ENCODE data around the gene MAP7D2. TPM values are rescaled to one million over a fixed set of nuclear protein-coding genes. Genes with fewer than 3 reads are reported as not detected.

MAP7D2 gene
- total RNA-seq, 1 experiment from 2014 or later = 7.6 TPM

DNA sequence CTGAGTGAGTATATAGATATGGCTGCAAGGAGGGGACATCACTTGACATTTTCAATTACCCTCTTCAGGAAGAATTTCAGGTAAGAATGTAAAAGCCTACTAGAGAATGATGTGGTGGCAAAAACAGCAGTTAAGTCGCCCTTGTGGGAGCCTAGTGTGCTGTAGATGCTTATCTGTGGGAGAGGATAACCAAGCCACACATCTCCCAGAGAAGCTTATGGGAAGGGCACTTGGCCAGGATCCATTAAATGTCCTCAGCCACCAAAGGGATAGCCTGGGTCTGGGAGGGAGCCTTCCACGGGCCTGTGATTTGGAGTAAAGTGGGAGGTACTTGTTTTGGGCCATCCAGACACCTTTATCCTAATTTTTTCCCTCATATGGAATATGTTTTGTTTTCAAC is 84.5 kb downstream of the MAP7D2 start:
- Histone ChIP-seq H3K27me3 (ENCODE audit: control insufficient read depth, insufficient read depth, low read length) (no peaks in the 10 kb centered on the region), H3K4me3 (ENCODE audit: low read depth in 2 of 2, low read length in 2 of 2) (no peak overlapping the region), H3K36me3 (ENCODE audit: control insufficient read depth, insufficient read depth, low read length) (no peaks in the 10 kb centered on the region), H3K27ac (ENCODE audit: low read length) (no peak overlapping the region), H3K4me1 (ENCODE audit: control insufficient read depth, insufficient read depth, low read length) (no peaks in the 10 kb centered on the region), H3K9me3 (ENCODE audit: control insufficient read depth, insufficient read depth, low read depth, low read length) (no peaks in the 10 kb centered on the region)
- intact Hi-C loops (cut with micrococcal nuclease; ENCODE audit: unreplicated experiment) = no loop called here
- BruUV-seq (replicated peaks) = no TSS peak
- in situ Hi-C loops (cut with HindIII; ENCODE audit: low pct_unique_long_range_greater_than_20kb, low sequenced_read_pairs) = no loop called here
- ChIA-PET CTCF (no interaction called here), POLR2A (no interaction called here)
- no peak for TF ChIP-seq REST (IDR thresholded peaks at IDR 0.05; ENCODE audit: insufficient read depth in 1 of 2, low read depth in 2 of 2, low read length in 1 of 2)
- no peak for TF ChIP-seq POLR2AphosphoS5 (IDR thresholded peaks at IDR 0.05; ENCODE audit: low read depth, low read length)
- TF ChIP-seq, protein P1, sequence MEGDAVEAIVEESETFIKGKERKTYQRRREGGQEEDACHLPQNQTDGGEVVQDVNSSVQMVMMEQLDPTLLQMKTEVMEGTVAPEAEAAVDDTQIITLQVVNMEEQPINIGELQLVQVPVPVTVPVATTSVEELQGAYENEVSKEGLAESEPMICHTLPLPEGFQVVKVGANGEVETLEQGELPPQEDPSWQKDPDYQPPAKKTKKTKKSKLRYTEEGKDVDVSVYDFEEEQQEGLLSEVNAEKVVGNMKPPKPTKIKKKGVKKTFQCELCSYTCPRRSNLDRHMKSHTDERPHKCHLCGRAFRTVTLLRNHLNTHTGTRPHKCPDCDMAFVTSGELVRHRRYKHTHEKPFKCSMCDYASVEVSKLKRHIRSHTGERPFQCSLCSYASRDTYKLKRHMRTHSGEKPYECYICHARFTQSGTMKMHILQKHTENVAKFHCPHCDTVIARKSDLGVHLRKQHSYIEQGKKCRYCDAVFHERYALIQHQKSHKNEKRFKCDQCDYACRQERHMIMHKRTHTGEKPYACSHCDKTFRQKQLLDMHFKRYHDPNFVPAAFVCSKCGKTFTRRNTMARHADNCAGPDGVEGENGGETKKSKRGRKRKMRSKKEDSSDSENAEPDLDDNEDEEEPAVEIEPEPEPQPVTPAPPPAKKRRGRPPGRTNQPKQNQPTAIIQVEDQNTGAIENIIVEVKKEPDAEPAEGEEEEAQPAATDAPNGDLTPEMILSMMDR (IDR thresholded peaks at IDR 0.05) = no peak
- no peak for TF ChIP-seq TCF7L2 (IDR thresholded peaks at IDR 0.05; ENCODE audit: low read depth, low read length)
- TF ChIP-seq SIN3A (IDR thresholded peaks at IDR 0.05; ENCODE audit: borderline replicate concordance, insufficient read depth, low read depth, low read length) = no peak
- no peak for DNase-seq (ENCODE audit: low read depth, low spot score)
- no peak for ATAC-seq

DNA sequence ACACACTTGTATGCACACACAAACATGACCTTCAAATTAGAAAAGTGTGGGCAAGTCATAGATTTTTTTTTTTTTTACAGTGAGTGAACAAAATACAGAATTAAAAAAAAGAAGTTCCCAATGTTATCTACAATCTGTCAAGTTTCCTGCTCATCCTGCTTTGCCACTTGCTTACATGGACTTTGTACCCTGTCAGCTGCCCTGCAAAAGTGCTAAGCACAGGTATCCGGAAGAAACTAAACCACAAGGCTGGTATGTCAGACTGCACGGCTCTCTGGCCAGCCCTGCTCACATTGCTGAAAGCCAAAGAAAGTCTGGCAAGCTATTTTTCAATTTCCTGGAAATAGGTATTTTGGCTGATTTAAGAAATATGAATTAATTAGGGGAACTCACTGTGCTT is 87.0 kb downstream of the MAP7D2 start:
- DNase-seq (ENCODE audit: low read depth, low spot score) = no peak
- POLR2A ChIA-PET = no interaction called here

More for the DNA sequence above, 87.0 kb downstream of the MAP7D2 start:
- H3K27ac ChIP-seq (ENCODE audit: low read length) = no peak overlapping the region
- intact Hi-C loops (cut with micrococcal nuclease; ENCODE audit: unreplicated experiment) (no loop called here), in situ Hi-C loops (cut with HindIII; ENCODE audit: low pct_unique_long_range_greater_than_20kb, low sequenced_read_pairs) (no loop called here)
- no peaks in the 10 kb centered on the region for H3K27me3 ChIP-seq (ENCODE audit: control insufficient read depth, insufficient read depth, low read length)
- no peak overlapping the region for H3K4me3 ChIP-seq (ENCODE audit: low read depth in 2 of 2, low read length in 2 of 2)
- H3K4me1 ChIP-seq (ENCODE audit: control insufficient read depth, insufficient read depth, low read length) = no peaks in the 10 kb centered on the region
- H3K9me3 ChIP-seq (ENCODE audit: control insufficient read depth, insufficient read depth, low read depth, low read length) = no peaks in the 10 kb centered on the region
- no peaks in the 10 kb centered on the region for H3K36me3 ChIP-seq (ENCODE audit: control insufficient read depth, insufficient read depth, low read length)
- CTCF ChIA-PET = no interaction called here
- ATAC-seq = no peak
- no TSS peak for BruUV-seq (replicated peaks)
- TF ChIP-seq POLR2AphosphoS5 (IDR thresholded peaks at IDR 0.05; ENCODE audit: low read depth, low read length) (no peak), TCF7L2 (IDR thresholded peaks at IDR 0.05; ENCODE audit: low read depth, low read length) (no peak), REST (IDR thresholded peaks at IDR 0.05; ENCODE audit: insufficient read depth in 1 of 2, low read depth in 2 of 2, low read length in 1 of 2) (no peak), SIN3A (IDR thresholded peaks at IDR 0.05; ENCODE audit: borderline replicate concordance, insufficient read depth, low read depth, low read length) (no peak)
- TF ChIP-seq, protein P1 (IDR thresholded peaks at IDR 0.05) = no peak

Data from Panc1 (cell line).